ENCODE results near the gene SPANXN4. TPM values are rescaled to one million over a fixed set of nuclear protein-coding genes. Genes with fewer than 3 reads are reported as not detected.

The SPANXN4 gene, protein sequence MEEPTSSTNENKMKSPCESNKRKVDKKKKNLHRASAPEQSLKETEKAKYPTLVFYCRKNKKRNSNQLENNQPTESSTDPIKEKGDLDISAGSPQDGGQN
- total RNA-seq, result not detected

DNA sequence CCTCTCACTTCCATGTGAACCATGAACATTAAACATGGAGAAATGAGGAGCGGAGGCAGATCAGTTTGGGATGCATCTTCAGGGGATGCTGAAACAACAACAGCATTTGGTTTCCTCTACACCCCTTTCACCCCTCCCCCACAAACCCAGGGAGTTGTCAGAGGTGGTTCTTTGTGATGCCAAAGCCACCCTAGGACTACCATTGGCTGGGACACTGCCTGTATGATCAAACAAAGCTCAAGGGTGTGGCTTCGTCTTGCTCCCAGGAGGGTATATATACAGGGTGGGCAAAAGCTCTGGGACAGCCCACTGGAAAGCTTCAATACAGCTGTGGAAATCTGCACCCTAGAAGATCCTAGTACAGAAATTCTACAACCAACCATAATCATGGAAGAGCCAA is at the start of gene SPANXN4:
Gene SPANXN4 (plus strand): TSS at position 301 of the 400 bp plus-strand sequence. CDS start 87 bp downstream, at position 388.
- no peak for DNase-seq

DNA sequence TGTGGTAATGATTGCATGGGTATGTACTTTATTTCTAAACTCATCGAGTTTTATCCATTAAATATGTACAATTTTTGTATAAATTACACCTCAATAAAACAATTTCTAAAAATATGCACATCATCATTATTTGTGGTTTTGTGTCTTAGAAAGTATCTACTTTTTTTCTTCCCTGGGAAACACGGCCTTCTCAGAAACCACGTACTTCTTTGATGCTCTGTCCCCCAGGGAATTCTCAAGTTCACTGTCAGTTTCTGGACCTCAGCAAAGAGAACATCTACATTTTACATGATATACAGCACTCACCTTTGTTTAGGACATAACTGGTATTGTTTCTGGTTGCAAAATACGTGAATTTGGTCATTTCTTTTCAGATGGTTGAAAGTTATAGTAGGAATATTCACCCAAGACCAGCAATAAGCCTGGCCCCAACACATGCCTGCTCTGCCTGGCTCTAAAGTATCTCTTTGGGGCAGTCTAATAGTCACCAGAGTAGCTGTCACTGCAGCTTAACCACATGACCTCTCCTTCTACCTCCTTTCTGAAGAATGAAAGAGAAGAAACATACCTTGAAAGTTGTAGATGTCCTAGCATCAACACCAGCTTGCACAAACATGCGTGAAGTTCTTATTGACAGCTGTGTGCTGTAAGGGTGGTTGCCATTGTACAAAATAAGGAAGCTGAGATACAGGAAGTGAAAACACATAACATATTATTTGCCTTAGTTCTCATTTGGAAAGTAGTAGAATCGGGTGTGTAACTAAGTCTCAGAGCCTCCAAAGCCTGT is 48.4 kb upstream of the SPANXN4 start:
- no peak for DNase-seq

DNA sequence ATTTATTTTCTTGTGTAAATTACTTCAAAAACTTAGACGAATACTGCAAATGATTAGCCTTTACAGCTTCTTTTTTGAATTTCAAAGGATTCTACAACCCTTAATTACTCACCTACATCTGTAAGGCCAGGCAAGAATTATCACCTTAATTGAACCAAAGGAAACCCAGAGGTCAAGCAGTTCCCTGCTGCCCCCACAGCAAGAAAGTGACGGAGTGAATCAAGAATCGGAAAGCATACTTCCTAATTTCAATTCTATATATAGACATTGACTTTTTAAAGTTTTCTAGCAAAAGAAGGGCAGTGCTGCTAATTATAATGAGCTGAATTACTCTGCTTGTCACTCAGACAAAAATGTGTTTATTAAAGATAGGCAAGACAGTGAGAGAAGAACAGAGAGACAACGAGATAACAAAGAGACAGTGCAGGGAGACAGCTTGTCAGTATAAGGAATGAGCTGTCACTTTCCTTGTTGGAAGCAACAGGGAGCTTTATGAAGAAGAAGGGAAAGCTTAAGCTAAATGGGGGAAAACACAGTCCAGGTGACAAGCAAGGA is 47.5 kb upstream of the SPANXN4 start:
- DNase-seq, result no peak

- no peak for DNase-seq
Measured at GRCh38 chrX:142982679-142983078, 43.0 kb upstream of the SPANXN4 start.

GRCh38 chrX:142994988-142995387 is 30.7 kb upstream of the SPANXN4 start:
- no peak for DNase-seq

- no peak for DNase-seq
Measured at GRCh38 chrX:142998447-142999198, 27.1 kb upstream of the SPANXN4 start.

GRCh38 chrX:142999199-142999701 is 26.5 kb upstream of the SPANXN4 start:
- DNase-seq, result no peak

DNA sequence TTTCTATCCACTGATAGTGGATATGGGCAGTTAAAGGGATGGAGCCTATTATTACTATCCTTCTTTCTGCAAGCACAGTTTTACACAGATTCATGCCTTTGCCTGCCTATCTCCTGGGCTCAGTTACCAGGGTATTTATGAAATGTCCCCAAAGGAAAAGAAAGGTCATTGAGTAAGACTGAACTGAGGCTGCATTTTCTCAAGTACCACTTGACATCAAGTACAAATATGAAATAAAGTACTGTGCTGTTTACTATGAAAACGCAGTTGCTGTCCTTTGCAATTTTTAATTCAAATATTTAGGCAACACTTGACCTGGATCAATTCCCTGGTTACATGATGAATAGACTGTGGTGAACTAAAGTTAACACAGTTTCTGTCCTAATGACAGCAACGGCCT is 23.5 kb upstream of the SPANXN4 start:
- DNase-seq, result no peak

- DNase-seq, result no peak
Measured at GRCh38 chrX:143017272-143017671, 8.5 kb upstream of the SPANXN4 start.

DNA sequence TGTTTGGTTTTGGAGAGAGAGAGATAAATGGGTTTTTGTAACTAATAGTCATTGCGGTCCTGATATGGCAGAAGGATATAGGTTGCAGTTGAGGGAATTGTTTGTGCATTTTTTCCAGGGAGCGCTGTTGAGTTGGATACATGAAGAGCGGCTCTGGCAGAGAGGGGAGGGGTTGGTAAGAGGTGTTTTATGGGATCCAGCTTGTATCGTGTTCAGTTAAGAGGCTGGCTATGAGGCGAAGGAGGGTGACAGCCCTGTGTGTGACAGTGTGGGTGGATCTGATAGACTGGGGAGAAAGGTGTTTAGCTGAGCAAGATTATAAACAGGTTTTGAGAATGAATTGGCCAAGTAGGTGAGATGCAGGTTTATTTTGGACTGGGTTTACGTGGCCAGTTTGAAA is 1.5 kb downstream of the SPANXN4 start:
- no peak for DNase-seq

- DNase-seq, result no peak
Measured at GRCh38 chrX:143047511-143047910, 21.8 kb downstream of the SPANXN4 start.

DNA sequence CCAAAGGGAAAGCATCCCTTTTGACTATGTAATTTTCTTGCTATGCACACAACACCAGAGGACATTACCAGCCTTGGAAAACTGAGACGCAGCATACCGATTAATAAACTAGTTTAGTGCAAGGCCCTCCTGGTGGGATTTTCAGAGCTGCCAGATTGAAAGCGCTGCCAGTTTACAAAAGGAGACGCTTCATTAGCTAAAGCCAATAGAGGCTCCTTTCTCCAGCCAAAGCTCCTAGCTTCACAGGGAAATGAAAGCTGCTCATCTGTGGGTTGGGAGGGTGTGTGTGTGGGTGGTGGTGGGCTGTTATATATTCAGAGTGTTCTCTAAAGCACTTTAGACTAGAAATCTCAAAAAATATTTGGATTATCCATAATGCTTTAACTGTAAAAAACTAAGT is 32.4 kb downstream of the SPANXN4 start:
- no peak for DNase-seq

- no peak for DNase-seq
Measured at GRCh38 chrX:143081231-143081630, 55.5 kb downstream of the SPANXN4 start.

DNA sequence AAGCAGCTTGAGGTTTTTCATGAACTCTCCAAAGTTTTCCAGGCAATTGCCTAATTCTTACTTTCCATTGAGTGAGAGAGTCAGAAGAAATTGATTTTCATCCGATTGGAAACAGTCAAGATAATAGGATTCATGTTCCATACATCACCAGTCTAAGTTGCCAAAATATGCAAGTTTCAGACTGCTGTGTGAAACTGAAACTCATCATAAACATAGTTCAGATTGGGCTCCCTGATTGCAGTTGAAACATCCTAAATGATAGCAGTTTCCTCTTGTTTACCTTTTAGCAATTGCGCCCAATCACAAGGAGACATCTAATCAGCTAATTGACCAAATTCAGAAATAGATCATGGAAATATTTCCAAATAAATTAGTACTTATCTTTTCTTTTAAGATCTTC is 56.8 kb downstream of the SPANXN4 start:
- no peak for DNase-seq

Data from skin of body (tissue), 2 donors.